ENCODE measurements around the gene ENDOV. TPM values are rescaled to one million over a fixed set of nuclear protein-coding genes. Genes with fewer than 3 reads are reported as not detected.

Gene ENDOV
- total RNA-seq, 1 experiment from 2014 or later, result 45.6 TPM

DNA sequence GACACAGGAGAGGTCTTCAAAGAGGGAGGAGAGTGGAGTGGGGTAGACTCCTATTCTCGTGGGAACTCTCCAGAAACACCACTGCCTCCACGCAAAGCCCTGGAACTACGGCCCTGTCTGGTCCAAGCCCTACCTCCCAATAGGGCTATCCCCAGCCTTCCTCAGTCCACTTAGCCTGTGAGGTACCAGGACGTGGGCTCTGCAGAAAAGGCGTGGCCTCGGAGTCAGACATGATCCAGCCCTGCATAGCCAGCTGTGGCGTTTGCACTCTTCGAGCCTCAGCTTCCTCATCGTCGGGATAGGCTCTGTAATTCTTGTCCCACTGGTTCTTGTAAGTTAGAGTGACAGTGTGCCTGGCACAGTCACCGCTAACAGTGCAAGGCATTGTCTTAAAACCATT lies 13.8 kb downstream of the ENDOV start:
- Histone ChIP-seq H3K79me2 (ENCODE audit: insufficient read depth, low read length) (no peaks in the 10 kb centered on the region), H3K9me3 (ENCODE audit: control insufficient read depth in 1 of 2, insufficient read depth in 1 of 2, low read depth in 1 of 2, low read length in 2 of 2) (no peaks in the 10 kb centered on the region), H4K20me1 (ENCODE audit: insufficient read depth) (no peaks in the 10 kb centered on the region), H2AFZ (ENCODE audit: low read depth, low read length, poor library complexity, severe bottlenecking) (no peak overlapping the region), H3K4me2 (ENCODE audit: low read length) (no peak overlapping the region), H3K9me2 (ENCODE audit: insufficient read depth) (no peaks in the 10 kb centered on the region), H3K27ac (ENCODE audit: low read depth, low read length) (no peak overlapping the region), H3K27me3 (ENCODE audit: insufficient read depth, low read length) (no peaks in the 10 kb centered on the region), H3K4me1 (ENCODE audit: control insufficient read depth in 1 of 2, insufficient read depth in 2 of 2, low read length in 2 of 2) (no peaks in the 10 kb centered on the region), H3K4me3 (replicated peaks in 1 of 2; ENCODE audit: low read depth in 1 of 2, low read length in 2 of 2) (no peak overlapping the region), H3K9ac (ENCODE audit: low read length) (no peak overlapping the region), H3K36me3 (ENCODE audit: control insufficient read depth in 1 of 2, insufficient read depth in 2 of 2, low read length in 2 of 2) (no peaks in the 10 kb centered on the region)
- no TSS peak for BruUV-seq (replicated peaks)
- ATAC-seq (no peak), DNase-seq (ENCODE audit: low read depth, low spot score) (no peak)
- ChIA-PET POLR2A (no interaction called here), CTCF (interaction anchor here (1.3 to 2.5 kb wide), 3 partner anchors 190 to 673 kb away, joined by 3 to 35 read pairs (median 3); no protein-coding TSS in a partner anchor), RAD21 (ENCODE audit: low non-redundant PET in 1 of 2, low total read pairs in 2 of 2, uncharacterized antibody in 2 of 2, unreplicated experiment in 2 of 2) (no interaction called here)
- intact Hi-C loops (cut with micrococcal nuclease), result no loop called here
- TF ChIP-seq EZH2phosphoT487 (IDR thresholded peaks at IDR 0.05; ENCODE audit: borderline replicate concordance), result no peak
- no peak for TF ChIP-seq ELF1 (IDR thresholded peaks at IDR 0.05; ENCODE audit: borderline replicate concordance, low read depth)
- no peak for TF ChIP-seq EGR1 (IDR thresholded peaks at IDR 0.05; ENCODE audit: low read depth)

DNA sequence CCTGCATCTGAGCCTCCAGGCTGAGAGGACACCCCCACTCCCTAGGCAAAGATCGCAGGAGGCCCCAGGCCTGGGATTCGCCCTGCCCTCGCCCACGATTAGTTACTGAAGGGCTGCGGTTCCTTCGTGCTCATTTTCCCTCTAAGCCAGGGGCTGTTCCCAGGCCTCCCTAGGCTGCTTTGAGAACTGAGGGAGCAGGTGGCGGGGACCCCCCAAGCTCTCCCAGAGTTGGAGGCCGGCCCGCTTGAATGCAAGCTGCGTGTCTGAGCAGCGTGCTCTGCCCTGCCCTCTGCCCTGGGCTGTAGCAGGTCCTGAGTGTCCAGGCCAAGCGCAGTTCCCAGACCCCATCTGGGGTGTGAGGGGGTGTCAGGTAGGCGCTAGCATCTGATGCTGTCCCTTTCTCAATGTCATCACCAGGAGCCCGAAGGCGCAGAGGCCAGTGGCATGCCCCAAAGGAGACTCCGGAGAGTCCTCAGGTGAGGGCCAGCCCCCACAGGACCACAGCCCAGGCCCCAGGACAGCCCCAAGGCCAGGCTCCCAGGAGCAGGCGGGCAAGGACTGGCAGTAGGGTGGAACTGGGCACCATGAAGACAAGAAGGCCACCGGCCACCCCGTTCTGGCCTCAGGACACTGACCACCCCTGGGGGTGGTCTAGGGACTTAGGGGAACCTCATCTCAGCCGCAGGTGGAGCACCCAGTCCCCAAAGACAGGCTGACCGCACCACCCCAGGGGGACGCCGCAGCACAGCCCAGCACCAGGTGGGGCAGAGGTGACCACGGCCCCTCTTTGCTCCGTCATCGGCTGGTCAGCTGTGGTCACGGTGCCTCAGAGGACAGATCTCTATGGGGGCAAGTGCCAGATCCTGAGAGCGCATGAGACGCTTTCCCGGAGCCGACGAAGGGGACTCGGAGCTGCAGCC lies 14.6 kb downstream of the ENDOV start:
- Histone ChIP-seq H4K20me1 (ENCODE audit: insufficient read depth) (no peaks in the 10 kb centered on the region), H3K9ac (ENCODE audit: low read length) (no peak overlapping the region), H3K4me3 (replicated peaks in 1 of 2; ENCODE audit: low read depth in 1 of 2, low read length in 2 of 2) (no peak overlapping the region), H3K36me3 (ENCODE audit: control insufficient read depth in 1 of 2, insufficient read depth in 2 of 2, low read length in 2 of 2) (no peaks in the 10 kb centered on the region), H3K79me2 (ENCODE audit: insufficient read depth, low read length) (no peaks in the 10 kb centered on the region), H3K27ac (ENCODE audit: low read depth, low read length) (no peak overlapping the region), H2AFZ (ENCODE audit: low read depth, low read length, poor library complexity, severe bottlenecking) (no peak overlapping the region), H3K9me2 (ENCODE audit: insufficient read depth) (no peaks in the 10 kb centered on the region), H3K4me1 (ENCODE audit: control insufficient read depth in 1 of 2, insufficient read depth in 2 of 2, low read length in 2 of 2) (no peaks in the 10 kb centered on the region), H3K27me3 (ENCODE audit: insufficient read depth, low read length) (no peaks in the 10 kb centered on the region), H3K9me3 (ENCODE audit: control insufficient read depth in 1 of 2, insufficient read depth in 1 of 2, low read depth in 1 of 2, low read length in 2 of 2) (no peaks in the 10 kb centered on the region), H3K4me2 (ENCODE audit: low read length) (no peak overlapping the region)
- intact Hi-C loops (cut with micrococcal nuclease), result no loop called here
- no peak for TF ChIP-seq POLR2A (IDR thresholded peaks at IDR 0.05; ENCODE audit: borderline replicate concordance, extremely low read depth, insufficient read depth, insufficient read length)
- TF ChIP-seq, protein P1, sequence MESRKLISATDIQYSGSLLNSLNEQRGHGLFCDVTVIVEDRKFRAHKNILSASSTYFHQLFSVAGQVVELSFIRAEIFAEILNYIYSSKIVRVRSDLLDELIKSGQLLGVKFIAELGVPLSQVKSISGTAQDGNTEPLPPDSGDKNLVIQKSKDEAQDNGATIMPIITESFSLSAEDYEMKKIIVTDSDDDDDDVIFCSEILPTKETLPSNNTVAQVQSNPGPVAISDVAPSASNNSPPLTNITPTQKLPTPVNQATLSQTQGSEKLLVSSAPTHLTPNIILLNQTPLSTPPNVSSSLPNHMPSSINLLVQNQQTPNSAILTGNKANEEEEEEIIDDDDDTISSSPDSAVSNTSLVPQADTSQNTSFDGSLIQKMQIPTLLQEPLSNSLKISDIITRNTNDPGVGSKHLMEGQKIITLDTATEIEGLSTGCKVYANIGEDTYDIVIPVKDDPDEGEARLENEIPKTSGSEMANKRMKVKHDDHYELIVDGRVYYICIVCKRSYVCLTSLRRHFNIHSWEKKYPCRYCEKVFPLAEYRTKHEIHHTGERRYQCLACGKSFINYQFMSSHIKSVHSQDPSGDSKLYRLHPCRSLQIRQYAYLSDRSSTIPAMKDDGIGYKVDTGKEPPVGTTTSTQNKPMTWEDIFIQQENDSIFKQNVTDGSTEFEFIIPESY (IDR thresholded peaks at IDR 0.05; ENCODE audit: extremely low read depth, insufficient replicate concordance, low read length), result no peak
- no peak for TF ChIP-seq CBX3 (IDR thresholded peaks at IDR 0.05; ENCODE audit: low read depth)
- no peak for TF ChIP-seq EZH2phosphoT487 (IDR thresholded peaks at IDR 0.05; ENCODE audit: borderline replicate concordance)
- TF ChIP-seq TCF7L2 (IDR thresholded peaks at IDR 0.05; ENCODE audit: borderline replicate concordance, extremely low read depth, insufficient read depth, insufficient read length), result no peak
- TF ChIP-seq, protein P2, sequence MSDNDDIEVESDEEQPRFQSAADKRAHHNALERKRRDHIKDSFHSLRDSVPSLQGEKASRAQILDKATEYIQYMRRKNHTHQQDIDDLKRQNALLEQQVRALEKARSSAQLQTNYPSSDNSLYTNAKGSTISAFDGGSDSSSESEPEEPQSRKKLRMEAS (IDR thresholded peaks at IDR 0.05), result no peak
- no peak for TF ChIP-seq ZFX (IDR thresholded peaks at IDR 0.05)
- TF ChIP-seq, protein P3, sequence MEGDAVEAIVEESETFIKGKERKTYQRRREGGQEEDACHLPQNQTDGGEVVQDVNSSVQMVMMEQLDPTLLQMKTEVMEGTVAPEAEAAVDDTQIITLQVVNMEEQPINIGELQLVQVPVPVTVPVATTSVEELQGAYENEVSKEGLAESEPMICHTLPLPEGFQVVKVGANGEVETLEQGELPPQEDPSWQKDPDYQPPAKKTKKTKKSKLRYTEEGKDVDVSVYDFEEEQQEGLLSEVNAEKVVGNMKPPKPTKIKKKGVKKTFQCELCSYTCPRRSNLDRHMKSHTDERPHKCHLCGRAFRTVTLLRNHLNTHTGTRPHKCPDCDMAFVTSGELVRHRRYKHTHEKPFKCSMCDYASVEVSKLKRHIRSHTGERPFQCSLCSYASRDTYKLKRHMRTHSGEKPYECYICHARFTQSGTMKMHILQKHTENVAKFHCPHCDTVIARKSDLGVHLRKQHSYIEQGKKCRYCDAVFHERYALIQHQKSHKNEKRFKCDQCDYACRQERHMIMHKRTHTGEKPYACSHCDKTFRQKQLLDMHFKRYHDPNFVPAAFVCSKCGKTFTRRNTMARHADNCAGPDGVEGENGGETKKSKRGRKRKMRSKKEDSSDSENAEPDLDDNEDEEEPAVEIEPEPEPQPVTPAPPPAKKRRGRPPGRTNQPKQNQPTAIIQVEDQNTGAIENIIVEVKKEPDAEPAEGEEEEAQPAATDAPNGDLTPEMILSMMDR (IDR thresholded peaks at IDR 0.05 in 2 of 3, conservative IDR thresholded peaks at IDR 0.05 in 1 of 3; ENCODE audit: borderline replicate concordance in 1 of 3, insufficient read depth in 1 of 3, low read depth in 2 of 3, low read length in 2 of 3), result no peak
- TF ChIP-seq ELF1 (IDR thresholded peaks at IDR 0.05; ENCODE audit: borderline replicate concordance, low read depth), result no peak
- no peak for ATAC-seq
- BruUV-seq (replicated peaks), result no TSS peak
- POLR2A ChIA-PET, result no interaction called here
- CTCF ChIA-PET, result no interaction called here
- RAD21 ChIA-PET (ENCODE audit: low non-redundant PET in 1 of 2, low total read pairs in 2 of 2, uncharacterized antibody in 2 of 2, unreplicated experiment in 2 of 2), result no interaction called here
- no peak for DNase-seq (ENCODE audit: low read depth, low spot score)

All from HCT116 (cell line).